Prostate gland (tissue), 2 donors: Measurements from ENCODE around the gene RNF187.

Experiments
- CTCF ChIP-seq, 4 experiments: fragments of 200-600 bp in 2 of 4; fragments of 450-650 bp in 2 of 4; sonication (generic) in 2 of 4; IDR thresholded peaks; 1 replicate in 3 of 4; 2 replicates in 1 of 4; pipeline ENCODE4 v1.5.1; 2016 to 2019; ENCODE audit warnings: antibody characterized with exemption in 4 of 4, mild to moderate bottlenecking in 2 of 4, moderate library complexity in 2 of 4
- POLR2A ChIP-seq: fragments of 450-650 bp; IDR thresholded peaks from one replicate; pipeline ENCODE4 v1.6.1; 2016; ENCODE audit warnings: antibody characterized with exemption, mild to moderate bottlenecking
- POLR2AphosphoS5 ChIP-seq: sonication (generic); formaldehyde crosslinking; IDR thresholded peaks from one replicate; pipeline ENCODE4 v1.6.1; 2017; ENCODE audit warnings: antibody characterized with exemption

DNA sequence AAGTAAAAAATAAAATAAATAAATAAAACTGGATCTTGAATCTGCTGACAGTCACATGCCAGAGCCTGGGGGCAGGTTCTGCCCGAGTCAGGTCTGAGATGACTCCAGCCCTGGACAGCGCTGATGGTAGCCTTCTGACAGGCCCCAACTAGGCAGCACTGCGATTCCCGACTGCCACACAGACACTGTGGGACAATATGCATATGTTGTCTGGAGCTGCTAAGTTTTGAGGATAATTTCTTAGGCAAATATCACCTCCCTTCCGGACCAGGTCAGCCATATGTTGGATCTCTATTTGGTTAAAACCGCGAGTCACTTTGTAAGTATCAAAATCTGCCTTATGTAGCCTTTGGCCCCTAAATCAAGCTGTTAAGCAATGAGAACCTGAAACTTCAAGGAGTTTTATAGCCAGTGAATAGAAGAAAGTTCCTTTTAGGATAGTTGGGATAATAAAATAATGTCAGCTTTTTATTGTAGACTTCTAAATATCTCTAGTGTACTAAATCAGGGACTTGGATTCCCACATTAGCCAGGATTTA is 49.7 kb upstream of the RNF187 start:
- TF ChIP-seq CTCF (IDR thresholded peaks at IDR 0.05) (no peak), POLR2A (no peak), POLR2AphosphoS5 (no peak)
